Spleen (tissue), 7 donors: ENCODE data around the gene ERICH2.

Experiments used
- POLR2A ChIP-seq, 3 donors: fragments of 450-650 bp; IDR thresholded peaks; one replicate each; pipeline ENCODE4 v1.5.1; 2017; ENCODE audit warnings: antibody characterized with exemption in 3 of 3, mild to moderate bottlenecking in 1 of 3
- POLR2AphosphoS5 ChIP-seq, 3 donors: sonication (generic); formaldehyde crosslinking; IDR thresholded peaks; one replicate each; pipeline ENCODE4 v1.5.1; 2017; ENCODE audit warnings: antibody characterized with exemption in 3 of 3
- TF ChIP-seq, protein P1 (sequence below), 11 experiments: fragments of 200-600 bp in 7 of 11; fragments of 450-650 bp in 4 of 11; sonication (generic) in 4 of 11; IDR thresholded peaks in 8 of 11; conservative IDR thresholded peaks in 3 of 11; 1 replicate in 7 of 11; 2 replicates in 4 of 11; pipeline versions ENCODE4 v1.4.0 to v1.8.0; 2016 to 2021; ENCODE audit warnings: antibody characterized with exemption in 11 of 11, inconsistent platforms in 4 of 11, mild to moderate bottlenecking in 1 of 11
- donor health status: DM: no; HTN: no; CAD: no; lungs with moderate emphysema.
- donor health status: DM: no; HTN: no; CAD: no.
- donor health status: DM: no; HTN: no; CAD: no.

DNA sequence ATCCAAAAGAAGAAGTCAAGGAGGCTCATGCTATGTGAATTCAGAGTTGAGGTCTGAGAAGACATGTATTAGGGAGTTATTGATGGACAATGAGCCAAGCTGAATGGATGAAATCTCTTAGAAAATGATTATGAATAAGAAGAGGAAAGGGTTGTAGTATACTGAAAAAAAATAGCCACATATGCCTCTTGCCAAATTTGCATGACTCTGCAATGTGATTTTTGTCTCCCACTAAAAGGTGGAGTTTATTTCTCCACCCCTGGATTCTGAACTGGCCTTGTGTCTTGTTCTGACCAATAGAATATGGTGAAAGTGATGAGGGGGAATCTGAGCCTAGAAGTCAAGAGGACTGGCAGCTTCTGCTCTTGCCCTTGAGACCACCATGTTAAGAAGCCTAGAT is 8.6 kb upstream of the ERICH2 start:
- TF ChIP-seq, protein P1, sequence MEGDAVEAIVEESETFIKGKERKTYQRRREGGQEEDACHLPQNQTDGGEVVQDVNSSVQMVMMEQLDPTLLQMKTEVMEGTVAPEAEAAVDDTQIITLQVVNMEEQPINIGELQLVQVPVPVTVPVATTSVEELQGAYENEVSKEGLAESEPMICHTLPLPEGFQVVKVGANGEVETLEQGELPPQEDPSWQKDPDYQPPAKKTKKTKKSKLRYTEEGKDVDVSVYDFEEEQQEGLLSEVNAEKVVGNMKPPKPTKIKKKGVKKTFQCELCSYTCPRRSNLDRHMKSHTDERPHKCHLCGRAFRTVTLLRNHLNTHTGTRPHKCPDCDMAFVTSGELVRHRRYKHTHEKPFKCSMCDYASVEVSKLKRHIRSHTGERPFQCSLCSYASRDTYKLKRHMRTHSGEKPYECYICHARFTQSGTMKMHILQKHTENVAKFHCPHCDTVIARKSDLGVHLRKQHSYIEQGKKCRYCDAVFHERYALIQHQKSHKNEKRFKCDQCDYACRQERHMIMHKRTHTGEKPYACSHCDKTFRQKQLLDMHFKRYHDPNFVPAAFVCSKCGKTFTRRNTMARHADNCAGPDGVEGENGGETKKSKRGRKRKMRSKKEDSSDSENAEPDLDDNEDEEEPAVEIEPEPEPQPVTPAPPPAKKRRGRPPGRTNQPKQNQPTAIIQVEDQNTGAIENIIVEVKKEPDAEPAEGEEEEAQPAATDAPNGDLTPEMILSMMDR (IDR thresholded peaks at IDR 0.05 in 8 of 11, conservative IDR thresholded peaks at IDR 0.05 in 3 of 11), result no peak
- TF ChIP-seq POLR2AphosphoS5 (IDR thresholded peaks at IDR 0.05) (no peak), POLR2A (IDR thresholded peaks at IDR 0.05) (no peak)
